T-helper 2 cell (primary cell): ENCODE data around the gene MDN1.
A peak's percentile ranks its signal among the peaks of the same experiment; 100 is the strongest.
"Not testable (repeated sequence)": the region's sequence is repeated elsewhere in the genome, so short reads cannot be mapped to it uniquely, and the experiment has no call there.

Experiments used
- DNase-seq, 5 experiments: peaks; one replicate each; pipeline versions ENCODE4 v3.0.0 to v3.0.0-alpha.2; 2012 to 2022

Gene MDN1

GRCh38 chr6:89649682-89650081 lies 169.9 kb downstream of the MDN1 start:
- DNase-seq = peak in 1 of 5 experiments; percentile 33

GRCh38 chr6:89644864-89645263 lies 174.7 kb downstream of the MDN1 start:
- no peak for DNase-seq

DNA sequence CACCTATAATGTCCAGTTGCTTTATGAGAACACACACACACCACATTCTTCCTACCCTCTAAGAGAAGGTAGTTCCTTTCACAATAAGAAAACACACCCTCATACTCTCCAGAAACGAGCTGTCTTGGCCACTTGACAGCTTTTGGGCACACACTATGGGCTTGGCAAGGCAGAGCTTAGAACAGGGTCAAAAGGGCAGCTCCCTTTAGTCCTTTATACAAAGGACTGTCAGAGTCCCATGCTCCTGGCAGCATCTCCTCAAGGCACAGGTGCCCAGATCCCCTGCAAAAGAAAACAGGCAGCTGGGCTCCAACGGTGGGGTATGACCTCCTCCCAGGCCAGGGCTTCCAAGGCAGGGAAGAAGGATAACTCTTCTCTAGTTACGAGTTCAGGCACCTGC lies 176.2 kb downstream of the MDN1 start:
- no peak for DNase-seq

GRCh38 chr6:89642956-89643355 lies 176.6 kb downstream of the MDN1 start:
- DNase-seq = no peak

GRCh38 chr6:89641581-89641980 lies 178.0 kb downstream of the MDN1 start:
- not testable (repeated sequence) for DNase-seq

DNA sequence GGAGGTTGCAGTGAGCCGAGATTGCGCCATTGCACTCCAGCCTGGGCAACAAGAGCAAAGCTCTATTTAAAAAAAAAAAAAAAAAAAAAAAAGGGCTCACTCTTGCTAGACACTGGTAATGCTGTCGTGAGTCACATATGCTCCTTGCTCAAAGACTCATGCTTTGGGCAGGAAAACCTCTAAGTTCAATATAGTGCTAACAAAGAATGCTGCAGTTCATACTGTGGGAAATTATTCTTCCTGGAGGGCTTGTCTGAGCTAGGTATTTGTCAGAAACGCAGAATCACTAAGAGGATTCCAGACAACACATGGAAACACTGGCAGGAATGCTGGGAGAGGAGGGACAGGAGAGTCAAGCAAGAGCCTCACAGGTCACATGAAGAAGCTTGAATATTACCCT lies 178.8 kb downstream of the MDN1 start:
- DNase-seq = no peak

- peak; percentile 74 to 93 (median 88) for DNase-seq
These were observed 181.0 kb downstream of the MDN1 start, which contains the start of gene LYRM2 for GRCh38 chr6:89638320-89639195. TSS of gene LYRM2 (minus strand) at chr6:89638747. CDS start at chr6:89638716, 31 bp downstream.

GRCh38 chr6:89637960-89638319 lies 181.7 kb downstream of the MDN1 start:
- no peak for DNase-seq

GRCh38 chr6:89636412-89636811 lies 183.2 kb downstream of the MDN1 start:
- DNase-seq = not testable (repeated sequence)

DNA sequence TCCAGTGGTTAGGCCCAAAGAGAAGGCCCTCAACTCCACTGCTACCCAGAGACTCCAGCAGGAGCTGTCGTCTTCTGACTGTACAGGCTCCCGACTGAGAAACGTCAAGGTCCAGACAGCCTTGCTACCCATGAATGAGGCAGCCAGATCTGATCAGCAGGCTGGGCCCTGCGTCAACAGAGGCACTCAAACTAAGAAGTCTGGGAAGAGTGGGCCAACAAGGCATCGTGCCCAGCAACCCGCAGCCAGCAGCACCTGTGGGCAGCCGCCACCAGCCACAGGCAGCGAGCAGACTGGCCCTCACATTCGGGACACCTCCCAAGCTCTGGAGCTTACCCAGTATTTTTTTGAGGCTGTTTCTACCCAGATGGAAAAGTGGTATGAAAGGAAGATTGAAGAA lies 189.1 kb downstream of the MDN1 start:
- DNase-seq = no peak

- DNase-seq = no peak
These were observed 195.8 kb downstream of the MDN1 start for GRCh38 chr6:89623749-89624148.

- no peak for DNase-seq
These were observed 200.0 kb downstream of the MDN1 start for GRCh38 chr6:89619567-89619966.

- no peak for DNase-seq
These were observed 201.6 kb downstream of the MDN1 start for GRCh38 chr6:89618026-89618425.

GRCh38 chr6:89616531-89616930 lies 203.1 kb downstream of the MDN1 start:
- no peak for DNase-seq

- no peak for DNase-seq
These were observed 203.7 kb downstream of the MDN1 start for GRCh38 chr6:89615882-89616281.

DNA sequence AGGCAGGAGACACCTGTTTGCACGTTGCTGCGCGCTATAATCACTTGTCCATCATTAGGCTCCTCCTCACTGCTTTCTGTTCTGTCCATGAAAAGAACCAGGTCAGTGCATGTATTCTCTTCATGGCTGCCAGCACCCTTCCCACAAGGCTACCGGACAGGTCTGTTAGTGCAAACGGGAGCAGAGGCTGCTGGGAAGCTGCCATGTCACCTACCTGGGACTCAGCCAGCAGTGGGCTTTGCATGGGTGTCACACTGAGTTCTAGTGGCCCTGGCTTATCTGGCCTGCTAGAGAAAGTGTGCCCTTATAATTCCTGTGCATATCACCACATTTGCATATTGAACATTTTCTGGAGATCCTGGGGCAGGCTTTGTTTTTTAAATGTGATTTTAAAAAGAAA lies 205.8 kb downstream of the MDN1 start:
- no peak for DNase-seq

- DNase-seq = no peak
These were observed 207.5 kb downstream of the MDN1 start for GRCh38 chr6:89612121-89612520.

- peak in 1 of 5 experiments; percentile 20 for DNase-seq
These were observed 207.9 kb downstream of the MDN1 start for GRCh38 chr6:89611666-89612065.

- peak; percentile 43 to 71 (median 66) for DNase-seq
These were observed 209.4 kb downstream of the MDN1 start for GRCh38 chr6:89610149-89610642.

DNA sequence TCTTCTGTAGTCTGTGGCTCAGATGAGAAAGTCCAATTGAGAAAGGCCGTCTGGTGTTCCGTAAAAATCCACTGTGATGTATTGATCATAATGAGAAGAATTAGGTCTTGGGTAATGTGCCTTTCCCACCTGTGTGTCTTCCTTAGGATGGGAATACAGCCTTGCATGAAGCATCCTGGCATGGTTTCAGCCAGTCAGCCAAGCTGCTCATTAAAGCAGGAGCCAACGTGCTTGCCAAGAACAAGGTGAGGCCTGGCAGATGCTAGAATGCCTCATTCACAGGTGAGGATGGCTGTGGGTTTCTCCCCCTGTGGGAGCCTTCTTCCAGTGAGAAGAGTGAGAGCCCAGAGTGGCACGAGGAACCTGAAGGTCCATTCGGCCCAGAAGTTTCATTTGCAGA lies 213.7 kb downstream of the MDN1 start:
- DNase-seq = no peak

DNA sequence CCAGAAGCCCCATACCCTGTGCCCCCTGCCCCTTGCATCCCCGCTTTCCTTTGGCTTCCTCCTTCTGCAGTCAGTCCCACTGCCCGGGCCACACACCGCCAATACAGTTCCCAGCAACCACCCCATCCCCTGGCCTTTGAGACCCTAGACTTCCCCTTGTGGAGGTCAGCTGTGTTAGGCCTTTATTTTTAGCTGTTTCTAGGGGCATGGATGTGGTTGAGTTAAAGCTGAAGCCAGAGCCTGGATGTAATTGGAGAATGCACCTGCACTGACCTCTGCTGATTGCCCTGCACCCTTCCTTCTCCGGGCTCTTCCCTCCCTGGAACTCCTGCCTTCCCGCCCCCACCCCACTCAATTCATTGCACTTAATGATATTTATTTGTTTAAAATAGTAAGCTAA lies 214.9 kb downstream of the MDN1 start:
- no peak for DNase-seq

- DNase-seq = no peak
These were observed 217.4 kb downstream of the MDN1 start for GRCh38 chr6:89602166-89602565.

- no peak for DNase-seq
These were observed 219.9 kb downstream of the MDN1 start for GRCh38 chr6:89599727-89600126.

- DNase-seq = no peak
These were observed 221.6 kb downstream of the MDN1 start for GRCh38 chr6:89597988-89598387.

- no peak for DNase-seq
These were observed 222.2 kb downstream of the MDN1 start for GRCh38 chr6:89597372-89597771.
